HG03135 (cell line): ENCODE results near the gene GPR156.

Experiments
- ATAC-seq: cut with Tn5 transposase; IDR thresholded peaks from one replicate; pipeline ENCODE4 v1.9.1; 2021; ENCODE audit warnings: mild to moderate bottlenecking, moderate library complexity; ENCODE audit not compliant: unreplicated experiment

The GPR156 gene

DNA sequence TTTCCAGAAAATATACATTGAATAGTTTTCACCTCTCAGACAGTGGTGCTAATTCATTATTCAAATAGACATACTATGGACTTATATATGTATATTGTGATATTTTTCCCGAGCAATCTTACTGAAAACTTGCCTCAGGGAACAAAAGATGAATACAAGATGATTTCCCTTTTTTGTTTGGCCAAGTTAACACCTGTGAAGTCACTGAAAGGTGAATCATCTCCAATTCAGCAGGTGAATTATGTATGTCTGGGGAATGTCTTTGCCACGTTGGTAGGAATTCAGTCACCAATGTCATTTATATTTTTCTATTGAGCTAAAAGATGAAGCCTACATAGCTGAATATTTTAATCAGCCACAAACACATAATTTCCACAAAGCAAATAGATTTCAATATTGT is 88.2 kb downstream of the GPR156 start:
- no peak for ATAC-seq

DNA sequence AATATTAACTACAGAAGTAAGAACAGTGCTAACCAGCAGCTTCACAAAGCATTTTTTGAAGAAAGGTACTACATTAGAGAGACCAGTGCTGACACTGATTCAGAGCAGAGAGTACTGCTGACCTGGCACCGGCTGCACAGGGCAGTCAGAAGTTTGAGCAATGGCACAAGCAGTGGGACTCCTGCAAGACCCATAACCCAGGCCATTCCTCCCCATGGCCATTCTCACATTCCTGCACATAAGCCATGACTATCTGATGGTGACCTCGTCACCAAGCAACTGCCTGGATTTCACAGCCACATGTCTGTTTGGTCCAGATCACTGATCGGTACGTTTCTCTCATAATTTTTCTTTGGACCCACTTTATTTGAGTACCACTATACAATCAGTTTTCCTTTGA is 88.7 kb downstream of the GPR156 start:
- ATAC-seq, result no peak

DNA sequence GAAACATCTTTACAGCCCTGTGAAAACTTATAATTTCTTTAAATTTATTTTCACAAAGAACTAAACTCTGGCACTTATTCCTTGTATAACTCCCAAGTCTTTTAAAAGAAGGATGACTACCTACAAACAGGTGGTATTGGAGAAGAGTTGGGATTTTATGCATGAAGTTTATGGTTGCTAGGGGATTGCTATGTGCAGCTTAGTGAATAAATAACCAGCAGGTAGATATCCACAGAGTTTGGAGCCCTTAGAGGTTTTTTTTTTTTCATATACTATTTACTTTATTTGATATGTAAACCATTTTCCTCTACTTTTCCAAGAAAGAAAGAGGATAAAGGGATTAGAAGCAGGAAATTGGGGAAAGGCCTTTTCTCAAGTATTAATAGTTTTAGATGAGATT is 91.5 kb downstream of the GPR156 start:
- ATAC-seq, result no peak

- no peak for ATAC-seq
Measured at GRCh38 chr3:120192579-120192978, 92.4 kb downstream of the GPR156 start.

- ATAC-seq, result no peak
Measured at GRCh38 chr3:120192159-120192558, 92.9 kb downstream of the GPR156 start.

DNA sequence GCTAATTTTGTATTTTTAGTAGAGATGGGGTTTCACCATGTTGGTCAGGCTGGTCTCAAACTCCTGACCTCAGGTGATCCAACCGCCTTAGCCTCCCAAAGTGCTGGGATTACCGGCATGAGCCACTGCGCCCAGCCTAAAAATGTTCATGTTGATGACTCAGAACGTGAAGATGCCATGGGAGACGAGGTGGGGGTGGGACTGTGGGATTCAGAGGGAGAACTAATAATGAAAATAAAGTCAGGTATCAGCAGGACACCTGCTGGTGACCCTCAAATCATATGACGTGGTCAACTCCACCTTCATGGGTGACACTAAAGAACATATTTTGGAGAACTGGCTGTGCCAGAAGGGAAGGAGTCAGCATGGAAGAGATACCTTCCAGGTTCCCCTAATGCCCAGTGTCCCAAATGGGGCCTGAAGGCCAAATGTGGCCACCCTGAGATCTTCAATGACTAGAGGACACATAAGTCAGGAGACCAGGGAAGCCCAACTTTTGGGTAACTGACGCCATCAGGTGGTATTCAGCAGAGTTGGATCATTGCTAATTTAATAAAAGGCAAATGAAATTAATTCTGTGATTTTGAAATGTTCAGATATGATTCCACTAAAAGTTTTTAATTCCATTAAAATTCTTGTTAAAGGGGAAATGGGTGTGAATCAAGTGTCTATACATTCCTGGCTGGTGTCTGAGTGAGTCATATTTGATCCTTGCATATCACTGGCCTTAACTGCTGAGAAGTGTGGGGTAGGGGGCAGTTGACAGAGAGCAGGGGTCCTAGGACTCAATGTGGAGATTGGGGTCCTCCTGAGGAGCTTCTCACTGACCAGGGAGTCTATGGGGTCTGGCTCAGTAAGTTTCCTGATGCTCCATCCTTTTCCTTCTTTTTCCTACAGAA is 102.2 kb downstream of the GPR156 start:
- ATAC-seq, result no peak

GRCh38 chr3:120181632-120182031 is 103.4 kb downstream of the GPR156 start:
- no peak for ATAC-seq

DNA sequence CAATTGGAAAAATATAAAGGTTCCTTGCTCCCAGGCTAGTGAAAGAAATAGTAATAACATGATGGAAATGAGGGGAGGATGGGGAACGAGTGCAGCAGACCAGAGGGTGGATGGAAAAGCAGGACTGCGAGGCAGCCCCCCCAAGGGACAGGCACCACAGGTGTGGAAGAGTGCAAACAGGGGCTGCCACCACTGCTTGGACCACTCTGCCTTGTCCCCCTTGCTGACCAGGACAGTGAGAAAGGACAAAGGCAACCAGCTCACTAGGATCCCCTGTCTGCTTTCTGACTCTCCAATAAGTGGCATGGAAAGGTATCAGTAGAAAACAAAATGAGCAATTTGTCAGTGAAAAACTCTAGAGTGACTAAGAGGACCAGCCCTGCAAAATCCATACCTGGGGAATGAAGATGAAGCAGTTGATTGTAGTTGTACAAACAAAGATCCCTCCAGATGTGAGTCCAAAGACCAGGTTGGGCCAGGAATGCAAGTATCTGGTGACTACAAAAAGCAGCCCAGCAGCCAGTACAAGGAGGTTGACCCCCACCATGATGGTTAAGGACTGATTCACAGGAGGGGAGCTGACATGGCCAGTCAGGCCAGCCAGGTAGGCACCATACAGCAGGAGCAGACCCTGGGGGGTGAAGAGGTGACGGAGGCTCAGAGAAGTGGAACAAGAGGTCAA is 104.2 kb downstream of the GPR156 start:
- ATAC-seq, result no peak

- no peak for ATAC-seq
Measured at GRCh38 chr3:120177707-120178306, 107.2 kb downstream of the GPR156 start.

GRCh38 chr3:120177151-120177550 is 107.9 kb downstream of the GPR156 start:
- ATAC-seq, result no peak

- ATAC-seq, result no peak
Measured at GRCh38 chr3:120174811-120175539, 110.0 kb downstream of the GPR156 start.

- ATAC-seq, result no peak
Measured at GRCh38 chr3:120173056-120173675, 111.9 kb downstream of the GPR156 start.

DNA sequence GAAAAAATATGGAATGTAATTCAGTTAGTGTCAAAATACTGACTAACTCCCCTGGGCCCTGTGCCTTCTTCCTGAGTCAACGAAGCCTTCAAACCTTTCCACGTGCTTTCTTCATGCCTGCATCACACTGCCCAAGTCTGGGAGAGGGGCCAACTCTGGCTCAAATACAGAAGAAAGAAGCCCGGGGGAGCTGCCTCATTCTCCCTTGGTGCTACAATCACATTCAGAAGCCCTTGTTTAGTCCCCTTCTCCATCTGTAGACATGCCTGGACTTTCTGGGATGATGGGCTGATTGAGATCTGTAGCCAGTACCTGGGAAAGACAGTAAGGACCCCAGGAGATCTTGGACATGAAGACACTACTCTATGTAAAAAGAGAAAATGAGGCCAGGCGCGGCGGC is 113.0 kb downstream of the GPR156 start:
- ATAC-seq, result no peak

DNA sequence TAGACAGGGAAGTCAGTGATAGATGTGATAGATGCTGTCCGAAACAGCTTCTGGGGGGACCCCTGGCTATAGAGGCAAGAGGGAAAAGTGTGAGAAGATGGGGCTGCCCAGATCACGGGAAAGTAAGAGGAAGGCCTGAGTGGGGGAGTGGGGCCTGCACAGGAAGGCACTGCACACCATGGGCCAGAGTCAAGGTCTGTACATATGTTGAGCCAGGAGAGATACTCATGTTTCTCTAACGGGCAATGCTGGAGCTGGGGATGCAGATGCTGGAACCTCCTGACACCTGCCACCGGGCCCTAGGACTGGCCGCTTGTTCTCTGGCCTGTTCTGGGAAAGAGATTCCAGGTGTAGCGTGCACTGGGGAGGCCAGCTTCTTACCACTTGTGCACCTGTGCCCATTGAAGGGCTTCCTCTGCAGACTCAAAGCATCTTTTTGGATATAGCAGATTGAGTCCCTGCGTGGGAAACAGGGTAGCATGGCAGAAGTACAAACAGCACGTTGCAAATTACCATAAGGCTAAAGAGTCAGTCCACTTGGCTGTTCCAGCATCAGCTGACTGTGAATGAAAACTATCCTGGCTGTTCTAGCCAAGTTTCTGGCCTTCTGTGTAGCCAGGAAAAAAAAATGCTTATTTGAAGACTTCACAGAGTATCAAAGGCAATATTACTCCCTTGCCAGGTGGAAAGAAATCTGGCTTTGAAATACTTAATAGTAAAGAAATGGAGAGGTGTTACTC is 113.7 kb downstream of the GPR156 start:
- no peak for ATAC-seq

- ATAC-seq, result no peak
Measured at GRCh38 chr3:120170223-120170622, 114.8 kb downstream of the GPR156 start.

GRCh38 chr3:120169407-120169806 is 115.6 kb downstream of the GPR156 start:
- no peak for ATAC-seq

GRCh38 chr3:120168611-120169010 is 116.4 kb downstream of the GPR156 start:
- ATAC-seq, result no peak

DNA sequence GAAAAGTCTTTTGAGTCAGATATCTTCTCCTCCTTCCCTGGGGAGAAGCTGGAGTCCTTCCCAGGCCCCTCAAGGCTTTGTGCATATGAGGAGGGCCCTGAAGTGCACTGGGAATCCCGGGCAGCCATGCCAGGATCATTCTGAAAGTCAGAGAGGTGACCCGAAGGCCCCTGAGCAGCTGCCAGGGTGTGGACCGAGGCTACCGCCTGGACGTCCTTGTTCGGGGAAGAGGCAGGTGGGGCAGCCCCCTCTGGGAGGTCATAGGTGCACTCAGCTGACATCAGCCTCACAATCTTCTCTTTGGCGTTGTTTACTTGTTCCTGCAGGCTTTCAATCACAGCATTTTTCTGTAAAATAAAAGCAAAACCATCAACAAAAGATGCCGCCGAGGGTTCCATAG is 117.0 kb downstream of the GPR156 start:
- ATAC-seq, result no peak

DNA sequence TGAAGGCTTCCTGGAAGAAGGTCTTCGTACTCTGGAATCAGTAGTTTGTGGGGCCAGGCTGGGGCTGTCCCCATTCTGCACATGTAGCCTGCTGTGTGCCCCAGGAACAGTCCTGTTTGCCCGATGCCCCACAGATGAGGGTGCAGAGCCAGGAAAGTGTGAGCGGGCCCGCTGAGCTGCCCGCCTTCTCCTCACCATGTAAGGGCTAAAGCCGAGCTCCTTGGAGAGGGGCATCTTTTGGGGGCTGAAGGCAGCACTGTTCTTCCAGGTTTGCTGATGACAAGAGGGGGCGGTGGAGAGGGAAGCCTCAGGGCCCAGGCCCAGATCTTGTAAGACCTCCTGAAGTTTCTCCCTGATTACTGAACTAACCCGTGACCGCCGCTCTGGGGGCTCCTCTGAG is 117.5 kb downstream of the GPR156 start:
- ATAC-seq, result no peak

DNA sequence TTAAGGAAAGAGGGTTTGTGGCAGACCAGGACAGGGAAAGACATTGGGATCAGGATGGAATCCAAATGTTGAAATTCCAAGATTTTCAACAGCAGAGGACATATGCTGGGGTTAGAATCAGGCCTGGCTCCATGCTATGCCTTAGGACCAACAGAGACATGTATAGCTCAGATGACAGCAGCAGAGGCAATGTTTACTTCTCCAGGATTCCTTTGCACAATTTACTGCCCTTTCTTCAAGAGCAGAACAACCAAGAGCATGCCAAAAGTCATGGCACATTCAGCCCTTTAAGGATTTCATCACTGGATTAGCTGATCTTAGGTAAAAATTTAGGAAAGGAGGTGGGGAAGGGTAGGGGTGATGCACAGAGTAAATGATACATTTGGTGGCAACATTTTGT is 121.2 kb downstream of the GPR156 start:
- ATAC-seq, result no peak
